Transverse colon (tissue), 3 donors: ENCODE results near the gene PRCP.

Source experiments
- POLR2A ChIP-seq: fragments of 450-650 bp; IDR thresholded peaks from one replicate; pipeline ENCODE4 v1.6.1; 2016; ENCODE audit warnings: antibody characterized with exemption, mild to moderate bottlenecking, moderate library complexity
- TF ChIP-seq, protein P1 (sequence below), 5 experiments: fragments of 200-600 bp in 3 of 5; fragments of 450-650 bp in 2 of 5; sonication (generic) in 3 of 5; IDR thresholded peaks; 1 replicate in 2 of 5; 2 replicates in 3 of 5; pipeline ENCODE4 v1.5.1; 2016 to 2017; ENCODE audit warnings: antibody characterized with exemption in 5 of 5, inconsistent platforms in 3 of 5, mild to moderate bottlenecking in 2 of 5, moderate library complexity in 1 of 5

DNA sequence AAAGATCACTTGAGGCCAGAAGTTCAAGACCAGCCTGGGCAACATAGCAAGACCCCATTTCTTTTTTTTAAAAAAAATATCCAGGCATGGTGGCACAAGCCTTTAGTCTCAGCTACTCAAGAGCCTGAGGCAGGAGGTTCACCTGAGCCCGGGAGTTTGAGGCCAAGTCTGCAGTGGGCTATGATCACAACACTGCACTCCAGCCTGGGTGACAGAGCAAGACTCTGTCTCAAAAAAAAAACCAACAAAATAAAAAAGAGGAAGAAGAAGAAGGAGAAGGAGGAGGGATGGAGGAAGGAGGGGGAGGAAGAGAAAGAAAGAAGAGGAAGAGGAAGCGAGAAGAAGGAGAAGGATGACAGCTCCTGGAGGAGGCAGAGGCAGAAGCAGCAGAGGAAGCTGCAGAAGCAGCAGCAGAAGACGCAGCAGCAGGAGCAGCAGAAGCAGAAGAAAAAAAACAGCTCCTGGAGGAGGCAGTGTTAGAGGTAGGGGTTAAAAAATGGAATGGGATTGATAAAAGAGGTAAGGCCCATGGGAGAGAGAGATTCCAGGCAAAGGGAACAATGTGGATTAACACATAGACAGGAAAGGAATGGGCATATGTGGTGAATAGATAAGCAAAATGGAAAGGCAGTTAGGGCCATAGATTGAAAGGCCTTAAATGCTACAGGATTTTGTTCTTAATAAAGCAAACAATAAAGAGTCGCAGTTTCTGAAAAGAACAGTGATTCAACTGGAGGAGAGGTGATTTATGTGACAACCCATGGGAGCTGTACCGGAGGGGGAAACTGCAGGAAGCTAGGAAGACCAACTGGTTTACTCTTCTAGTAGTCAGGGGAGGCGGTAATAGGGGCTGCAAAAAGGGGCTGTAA is 10.9 kb downstream of the PRCP start:
- TF ChIP-seq, protein P1, sequence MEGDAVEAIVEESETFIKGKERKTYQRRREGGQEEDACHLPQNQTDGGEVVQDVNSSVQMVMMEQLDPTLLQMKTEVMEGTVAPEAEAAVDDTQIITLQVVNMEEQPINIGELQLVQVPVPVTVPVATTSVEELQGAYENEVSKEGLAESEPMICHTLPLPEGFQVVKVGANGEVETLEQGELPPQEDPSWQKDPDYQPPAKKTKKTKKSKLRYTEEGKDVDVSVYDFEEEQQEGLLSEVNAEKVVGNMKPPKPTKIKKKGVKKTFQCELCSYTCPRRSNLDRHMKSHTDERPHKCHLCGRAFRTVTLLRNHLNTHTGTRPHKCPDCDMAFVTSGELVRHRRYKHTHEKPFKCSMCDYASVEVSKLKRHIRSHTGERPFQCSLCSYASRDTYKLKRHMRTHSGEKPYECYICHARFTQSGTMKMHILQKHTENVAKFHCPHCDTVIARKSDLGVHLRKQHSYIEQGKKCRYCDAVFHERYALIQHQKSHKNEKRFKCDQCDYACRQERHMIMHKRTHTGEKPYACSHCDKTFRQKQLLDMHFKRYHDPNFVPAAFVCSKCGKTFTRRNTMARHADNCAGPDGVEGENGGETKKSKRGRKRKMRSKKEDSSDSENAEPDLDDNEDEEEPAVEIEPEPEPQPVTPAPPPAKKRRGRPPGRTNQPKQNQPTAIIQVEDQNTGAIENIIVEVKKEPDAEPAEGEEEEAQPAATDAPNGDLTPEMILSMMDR (IDR thresholded peaks at IDR 0.05) = no peak
- TF ChIP-seq POLR2A = no peak
